ENCODE data around the gene SAP30. TPM values are rescaled to one million over a fixed set of nuclear protein-coding genes. Genes with fewer than 3 reads are reported as not detected.

SAP30 gene
- total RNA-seq, 1 experiment from 2014 or later = 11.4 TPM

DNA sequence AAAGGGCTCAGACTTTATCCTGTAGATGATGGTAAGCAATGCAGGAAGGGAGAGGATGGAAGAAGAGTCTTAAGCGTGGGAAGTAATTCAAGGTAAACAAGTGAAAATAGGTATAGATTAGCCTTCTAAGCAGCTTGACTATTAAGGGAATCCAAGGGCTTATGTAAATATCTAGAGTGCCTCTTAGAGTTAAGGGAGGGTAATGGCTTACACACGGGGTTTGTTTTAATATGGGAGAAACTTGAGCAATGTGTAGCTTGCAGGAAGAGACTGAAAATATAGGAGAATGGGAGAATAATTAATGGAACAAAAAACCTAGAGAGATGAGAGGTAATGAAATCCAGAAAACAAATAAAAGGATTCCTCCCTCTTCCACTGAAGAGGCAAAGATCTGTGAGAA is 12.8 kb upstream of the SAP30 start:
- no peaks in the 10 kb centered on the region for H3K4me1 ChIP-seq (replicated peaks; ENCODE audit: insufficient read depth)
- H4K20me1 ChIP-seq (ENCODE audit: insufficient read depth) = no peaks in the 10 kb centered on the region
- H3K36me3 ChIP-seq (ENCODE audit: low read depth) = no peaks in the 10 kb centered on the region
- intact Hi-C loops (cut with micrococcal nuclease; ENCODE audit: unreplicated experiment) = no loop called here
- H3K4me2 ChIP-seq = no peak overlapping the region
- H2AFZ ChIP-seq = no peak overlapping the region
- H3K27ac ChIP-seq = no peak overlapping the region
- H3K27me3 ChIP-seq (ENCODE audit: insufficient read depth, low read depth) = no peaks in the 10 kb centered on the region
- DNase-seq = no peak
- H3K4me3 ChIP-seq = no peak overlapping the region
- TF ChIP-seq, protein P1, sequence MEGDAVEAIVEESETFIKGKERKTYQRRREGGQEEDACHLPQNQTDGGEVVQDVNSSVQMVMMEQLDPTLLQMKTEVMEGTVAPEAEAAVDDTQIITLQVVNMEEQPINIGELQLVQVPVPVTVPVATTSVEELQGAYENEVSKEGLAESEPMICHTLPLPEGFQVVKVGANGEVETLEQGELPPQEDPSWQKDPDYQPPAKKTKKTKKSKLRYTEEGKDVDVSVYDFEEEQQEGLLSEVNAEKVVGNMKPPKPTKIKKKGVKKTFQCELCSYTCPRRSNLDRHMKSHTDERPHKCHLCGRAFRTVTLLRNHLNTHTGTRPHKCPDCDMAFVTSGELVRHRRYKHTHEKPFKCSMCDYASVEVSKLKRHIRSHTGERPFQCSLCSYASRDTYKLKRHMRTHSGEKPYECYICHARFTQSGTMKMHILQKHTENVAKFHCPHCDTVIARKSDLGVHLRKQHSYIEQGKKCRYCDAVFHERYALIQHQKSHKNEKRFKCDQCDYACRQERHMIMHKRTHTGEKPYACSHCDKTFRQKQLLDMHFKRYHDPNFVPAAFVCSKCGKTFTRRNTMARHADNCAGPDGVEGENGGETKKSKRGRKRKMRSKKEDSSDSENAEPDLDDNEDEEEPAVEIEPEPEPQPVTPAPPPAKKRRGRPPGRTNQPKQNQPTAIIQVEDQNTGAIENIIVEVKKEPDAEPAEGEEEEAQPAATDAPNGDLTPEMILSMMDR (conservative IDR thresholded peaks at IDR 0.05) = no peak
- no peak for TF ChIP-seq EZH2 (IDR thresholded peaks at IDR 0.05; ENCODE audit: low read depth)
- H3K79me2 ChIP-seq (ENCODE audit: low read depth) = no peaks in the 10 kb centered on the region
- ChIA-PET CTCF (no interaction called here), POLR2A (ENCODE audit: unreplicated experiment) (no interaction called here)
- no peaks in the 10 kb centered on the region for H3K9me2 ChIP-seq (ENCODE audit: insufficient read depth)
- no peaks in the 10 kb centered on the region for H3K9me3 ChIP-seq (ENCODE audit: insufficient read depth, low read depth)
- BruUV-seq (replicated peaks) = no TSS peak
- no peaks in the 10 kb centered on the region for H3F3A ChIP-seq (ENCODE audit: insufficient read depth, low read depth)

DNA sequence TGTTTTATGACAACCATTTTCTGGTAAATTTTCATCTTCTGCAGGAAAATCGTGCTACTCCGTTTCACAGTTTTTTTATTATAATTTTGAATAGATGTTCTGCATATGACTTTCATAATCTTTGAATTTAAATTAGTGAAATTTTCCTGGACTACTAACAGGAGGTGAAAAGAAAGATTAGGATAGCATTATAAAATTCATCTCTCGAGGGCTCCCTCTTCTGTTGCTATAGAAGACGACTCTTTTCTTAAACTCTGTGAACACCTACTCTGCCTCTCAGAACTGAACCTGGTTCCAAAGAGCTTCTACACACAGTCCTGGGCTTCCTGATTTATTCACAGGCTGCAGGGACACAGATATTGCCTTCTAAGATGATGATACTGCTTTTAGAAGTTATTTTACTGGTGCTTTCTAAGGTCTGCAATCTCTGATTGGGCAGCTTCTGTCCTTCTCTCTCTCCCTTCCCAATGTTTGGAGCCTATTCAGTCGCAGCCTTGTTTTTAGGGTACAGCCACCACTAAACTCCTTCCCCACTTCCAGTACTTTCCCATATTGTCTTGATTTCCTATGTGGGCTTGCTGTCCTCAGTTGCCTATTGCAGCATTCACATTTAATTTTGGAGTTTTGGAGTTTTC is 10.1 kb upstream of the SAP30 start:
- no peaks in the 10 kb centered on the region for H3F3A ChIP-seq (ENCODE audit: insufficient read depth, low read depth)
- no peak overlapping the region for H3K4me3 ChIP-seq
- ChIA-PET CTCF (interaction anchor here (0.6 kb wide), 1 partner anchor 10 kb away, joined by 7 read pairs; the partner anchor contains the start of gene SAP30), POLR2A (ENCODE audit: unreplicated experiment) (no interaction called here)
- no TSS peak for BruUV-seq (replicated peaks)
- DNase-seq = no peak
- no peak overlapping the region for H3K4me2 ChIP-seq
- H3K9me2 ChIP-seq (ENCODE audit: insufficient read depth) = no peaks in the 10 kb centered on the region
- H3K27ac ChIP-seq = no peak overlapping the region
- no peaks in the 10 kb centered on the region for H4K20me1 ChIP-seq (ENCODE audit: insufficient read depth)
- intact Hi-C loops (cut with micrococcal nuclease; ENCODE audit: unreplicated experiment) = no loop called here
- H2AFZ ChIP-seq = no peak overlapping the region
- no peaks in the 10 kb centered on the region for H3K79me2 ChIP-seq (ENCODE audit: low read depth)
- no peaks in the 10 kb centered on the region for H3K36me3 ChIP-seq (ENCODE audit: low read depth)
- H3K4me1 ChIP-seq (replicated peaks; ENCODE audit: insufficient read depth) = no peaks in the 10 kb centered on the region
- H3K27me3 ChIP-seq (ENCODE audit: insufficient read depth, low read depth) = no peaks in the 10 kb centered on the region
- TF ChIP-seq EZH2 (IDR thresholded peaks at IDR 0.05; ENCODE audit: low read depth) = no peak
- TF ChIP-seq, protein P1 (conservative IDR thresholded peaks at IDR 0.05) = peak; percentile 45; the same call in 1 of the 2 replicates
- H3K9me3 ChIP-seq (ENCODE audit: insufficient read depth, low read depth) = no peaks in the 10 kb centered on the region

DNA sequence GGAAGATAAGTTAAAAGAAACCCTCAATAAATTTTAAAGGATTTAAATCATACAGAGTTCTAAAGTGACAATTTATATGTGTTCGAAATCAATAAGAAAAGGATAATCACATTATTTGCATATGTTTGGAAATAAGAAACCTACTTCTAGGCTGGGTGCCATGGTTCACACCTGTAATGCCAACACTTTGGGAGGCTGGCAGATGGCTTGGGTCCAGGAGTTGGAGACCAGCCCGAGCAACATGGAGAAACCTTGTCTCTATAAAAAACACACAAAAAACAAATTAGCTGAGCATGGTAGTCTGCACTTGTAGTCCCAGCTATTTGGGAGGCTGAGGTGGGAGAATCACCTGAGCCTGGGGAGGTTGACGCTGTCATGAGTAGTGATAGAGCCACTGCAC is 8.1 kb upstream of the SAP30 start:
- no peak for DNase-seq
- H3K9me3 ChIP-seq (ENCODE audit: insufficient read depth, low read depth) = no peaks in the 10 kb centered on the region
- H3K27me3 ChIP-seq (ENCODE audit: insufficient read depth, low read depth) = no peaks in the 10 kb centered on the region
- CTCF ChIA-PET = no interaction called here
- intact Hi-C loops (cut with micrococcal nuclease; ENCODE audit: unreplicated experiment) = no loop called here
- BruUV-seq (replicated peaks) = no TSS peak
- no peaks in the 10 kb centered on the region for H3K4me1 ChIP-seq (replicated peaks; ENCODE audit: insufficient read depth)
- H3K36me3 ChIP-seq (ENCODE audit: low read depth) = no peaks in the 10 kb centered on the region
- POLR2A ChIA-PET (ENCODE audit: unreplicated experiment) = no interaction called here
- H3K79me2 ChIP-seq (ENCODE audit: low read depth) = no peaks in the 10 kb centered on the region
- H3F3A ChIP-seq (ENCODE audit: insufficient read depth, low read depth) = no peaks in the 10 kb centered on the region
- no peak overlapping the region for H3K4me2 ChIP-seq
- no peaks in the 10 kb centered on the region for H3K9me2 ChIP-seq (ENCODE audit: insufficient read depth)
- no peak overlapping the region for H3K4me3 ChIP-seq
- H4K20me1 ChIP-seq (ENCODE audit: insufficient read depth) = no peaks in the 10 kb centered on the region
- H2AFZ ChIP-seq = no peak overlapping the region
- no peak for TF ChIP-seq EZH2 (IDR thresholded peaks at IDR 0.05; ENCODE audit: low read depth)
- TF ChIP-seq, protein P1 (conservative IDR thresholded peaks at IDR 0.05) = no peak
- H3K27ac ChIP-seq = no peak overlapping the region

Measured in PC-9 (cell line).